Iris pigment epithelial cell (primary cell): ENCODE results near the gene KATNAL2.
"Not testable (repeated sequence)": the region's sequence is repeated elsewhere in the genome, so short reads cannot be mapped to it uniquely, and the experiment has no call there.

Source experiments
- DNase-seq: peaks from one replicate; pipeline ENCODE4 v3.0.0-alpha.2; 2011; ENCODE audit warnings: low read depth

KATNAL2 gene

DNA sequence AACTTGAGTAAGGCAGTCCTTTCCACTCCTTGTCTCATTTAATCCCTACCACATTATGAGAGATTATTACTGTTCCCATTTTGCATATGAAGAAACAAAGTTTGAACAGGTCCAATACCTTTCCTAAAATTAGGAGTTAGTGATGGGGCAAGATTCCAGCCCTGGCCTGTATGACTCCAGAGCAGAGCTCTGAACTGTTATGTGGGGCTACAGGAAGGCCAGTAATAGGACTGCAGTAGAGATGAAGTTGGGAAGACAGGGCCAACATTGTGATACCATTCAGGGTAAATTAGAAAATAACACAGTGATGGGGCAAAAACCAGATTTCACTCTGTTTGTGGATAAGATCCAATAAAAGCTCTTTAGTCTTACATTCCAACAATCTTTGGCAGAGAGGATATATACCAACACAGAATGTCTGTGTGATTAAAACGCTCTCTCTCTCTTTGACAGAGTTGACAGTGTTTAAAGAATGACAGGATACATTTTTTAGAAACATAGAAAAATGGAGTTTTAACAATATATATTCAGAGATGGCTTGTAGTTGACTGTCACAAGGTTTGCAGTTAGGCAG lies 22.7 kb downstream of the KATNAL2 start:
- peak; percentile 1 for DNase-seq

DNA sequence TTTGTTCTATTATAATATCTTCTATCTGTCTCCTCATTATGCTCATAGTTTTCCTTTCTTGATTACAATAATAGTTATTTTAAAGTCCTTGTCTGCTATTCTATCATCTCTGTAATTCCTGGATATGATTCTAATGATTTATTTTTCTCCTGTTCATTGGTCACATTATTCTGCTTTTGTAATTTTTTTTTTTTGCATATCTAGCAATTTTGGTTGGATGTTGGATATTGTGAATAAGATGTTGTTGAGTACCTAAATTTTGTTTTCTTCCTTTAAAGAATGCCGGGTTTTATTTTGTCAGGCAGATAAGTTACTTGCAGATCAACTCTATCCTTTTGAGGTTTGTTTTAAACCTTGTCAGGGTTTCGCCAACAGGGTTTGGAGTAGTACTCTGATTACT lies 25.2 kb downstream of the KATNAL2 start:
- DNase-seq: no peak

DNA sequence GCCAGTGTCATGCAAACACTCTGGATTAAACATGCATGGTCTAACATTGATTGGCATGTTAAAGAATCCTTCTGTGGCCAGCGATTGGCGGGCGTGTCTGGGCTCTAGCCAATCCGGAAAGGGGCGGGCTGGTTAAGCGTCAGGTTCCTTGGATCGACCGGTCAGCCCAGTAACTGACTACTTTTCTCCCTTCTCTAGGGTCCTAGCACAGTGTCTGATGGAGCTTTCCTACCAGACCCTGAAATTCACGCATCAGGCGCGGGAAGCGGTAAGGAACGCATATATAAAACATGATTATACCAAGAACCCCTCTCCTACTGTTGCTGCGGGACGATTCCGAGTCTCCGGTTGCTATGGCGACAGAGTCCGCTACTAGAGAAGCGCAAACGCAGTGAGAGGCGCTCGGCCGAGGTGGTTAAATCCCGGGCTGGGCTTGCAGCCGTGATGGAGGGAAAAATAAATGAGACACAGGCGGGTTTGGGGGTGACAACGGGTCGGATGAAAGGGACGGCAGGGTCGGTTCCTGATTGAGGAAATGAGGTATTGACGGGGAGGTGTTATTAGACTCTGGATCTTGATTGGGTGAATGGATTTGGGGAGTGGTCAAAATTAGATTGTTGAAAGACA lies 29.4 kb downstream of the KATNAL2 start:
- DNase-seq: peak; percentile 95

DNA sequence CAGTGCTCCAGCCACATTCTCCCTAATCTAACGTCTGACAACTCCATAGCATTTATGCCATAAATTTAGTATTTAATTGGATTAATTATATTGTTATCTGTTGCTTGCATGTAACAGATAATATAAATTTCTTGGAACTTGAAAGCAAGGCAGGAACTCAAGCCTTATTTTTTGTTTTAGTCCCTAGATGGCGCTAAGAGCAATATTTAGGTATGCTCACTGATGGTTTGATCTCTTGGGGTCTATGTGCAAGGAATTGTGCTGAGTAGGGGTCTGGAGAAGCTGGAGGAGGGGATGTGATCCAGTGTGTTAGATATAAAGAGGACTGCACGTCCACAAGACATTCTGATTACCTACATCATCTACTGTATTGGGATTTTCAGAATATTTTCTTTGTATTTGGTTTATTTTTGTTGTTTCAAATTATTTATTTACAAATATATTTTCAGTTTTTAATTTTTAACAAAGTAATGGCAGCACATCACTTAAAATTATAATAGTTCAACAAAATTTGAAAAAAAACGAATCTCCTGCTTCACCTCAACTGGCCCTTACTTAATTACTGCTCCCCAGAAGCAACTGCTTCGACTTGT lies 32.8 kb downstream of the KATNAL2 start:
- DNase-seq: peak; percentile 28

- DNase-seq: no peak
These were observed 35.8 kb downstream of the KATNAL2 start for GRCh38 chr18:46953195-46953594.

DNA sequence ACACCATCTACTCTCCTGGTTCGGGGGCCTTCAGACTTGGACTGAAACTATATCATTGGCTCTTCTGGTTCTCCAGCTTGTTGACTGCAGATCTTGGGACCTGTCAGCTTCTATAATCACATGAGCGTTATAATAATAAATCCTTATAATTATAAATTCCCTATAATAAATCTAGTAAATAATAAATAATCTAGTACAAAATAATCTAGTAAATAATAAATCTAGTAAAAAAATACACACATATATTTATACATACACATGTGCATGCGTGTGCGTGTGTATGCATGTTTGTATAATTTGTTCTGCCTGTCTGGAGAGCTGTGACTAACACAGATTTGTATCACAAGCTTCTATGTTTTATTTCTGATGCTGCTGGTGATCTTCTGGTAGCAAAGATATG lies 40.8 kb downstream of the KATNAL2 start:
- no peak for DNase-seq

DNA sequence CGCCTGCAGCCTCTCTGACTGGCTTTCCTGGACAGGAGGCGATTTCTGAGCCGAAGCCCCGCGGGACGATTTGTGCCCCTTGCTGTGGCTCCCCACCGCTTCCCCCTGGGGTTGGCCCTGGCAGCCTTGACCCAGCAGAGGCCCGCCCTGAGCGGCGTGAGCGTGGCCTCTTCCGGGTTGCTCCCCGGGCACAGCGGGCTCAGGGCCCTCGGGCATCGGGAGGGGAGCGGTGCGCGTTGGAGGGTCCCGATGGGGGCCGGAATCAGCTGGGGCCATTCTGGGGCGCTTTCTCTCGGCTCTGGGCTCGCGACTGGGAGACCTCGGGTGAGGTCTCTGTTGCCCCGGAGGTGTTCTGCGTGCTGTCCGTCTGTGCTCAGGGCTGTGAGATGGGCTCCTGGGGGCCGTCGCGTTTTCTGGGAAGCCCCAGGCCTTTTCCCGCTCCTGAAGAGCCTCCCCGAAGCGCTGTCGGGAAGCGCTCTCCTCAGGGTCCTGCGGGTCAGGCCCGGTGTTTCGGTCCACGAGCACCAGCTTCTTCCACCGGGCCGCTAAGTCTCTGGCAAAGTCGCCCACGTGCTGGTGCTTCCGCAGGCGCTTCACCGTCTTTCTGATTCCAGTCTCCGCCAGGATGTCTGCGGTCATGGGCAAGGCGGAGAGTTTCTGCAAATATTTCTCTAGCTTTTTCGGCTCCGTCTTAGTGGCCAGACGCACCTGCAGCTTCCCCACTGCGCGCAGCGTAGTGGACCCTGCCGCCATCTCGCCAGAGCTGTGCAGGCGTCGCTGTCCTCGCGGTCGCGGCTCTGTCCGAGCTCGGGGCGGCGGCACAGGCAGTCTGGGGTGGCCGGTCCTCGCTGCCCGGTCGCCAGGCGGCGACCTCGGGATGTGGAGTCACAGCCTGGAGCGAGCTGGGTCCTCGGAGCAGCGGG lies 46.5 kb downstream of the KATNAL2 start:
- DNase-seq: not testable (repeated sequence)

DNA sequence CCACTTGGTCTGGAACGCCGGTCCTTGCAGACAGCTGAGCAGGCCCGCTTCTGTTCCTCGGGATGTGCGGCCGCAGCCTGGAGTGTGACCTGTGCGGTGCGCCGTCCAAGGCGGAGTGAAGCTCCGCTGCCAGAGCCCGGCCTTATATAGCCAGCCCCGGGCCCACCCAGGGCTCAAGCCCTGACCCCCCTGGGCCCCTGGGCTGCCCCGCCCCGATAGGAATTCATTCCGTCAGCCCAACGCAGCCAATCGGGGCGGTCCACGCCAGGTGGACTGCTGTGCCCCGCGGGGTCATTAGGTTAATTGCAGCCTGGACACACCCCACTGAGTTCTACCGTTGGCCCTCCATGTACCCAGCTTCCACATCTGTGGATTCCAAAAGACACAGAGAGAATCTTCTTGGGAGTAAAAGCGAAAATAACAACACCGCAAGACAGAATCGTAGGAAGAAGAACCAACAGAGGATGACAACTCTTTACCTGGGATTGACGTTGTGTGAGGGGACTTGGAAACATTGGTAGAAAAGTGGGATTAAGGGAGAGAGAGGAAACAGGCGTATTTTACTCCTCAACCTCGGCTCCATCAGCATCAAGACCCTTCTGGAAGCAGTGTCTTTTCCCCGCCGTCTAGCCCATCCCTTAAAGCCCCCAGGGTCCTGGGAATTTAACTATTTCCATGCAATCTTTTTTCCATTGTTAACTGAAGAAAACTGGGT lies 47.3 kb downstream of the KATNAL2 start:
- DNase-seq: not testable (repeated sequence)

- not testable (repeated sequence) for DNase-seq
These were observed 48.9 kb downstream of the KATNAL2 start for GRCh38 chr18:46966266-46966665.

DNA sequence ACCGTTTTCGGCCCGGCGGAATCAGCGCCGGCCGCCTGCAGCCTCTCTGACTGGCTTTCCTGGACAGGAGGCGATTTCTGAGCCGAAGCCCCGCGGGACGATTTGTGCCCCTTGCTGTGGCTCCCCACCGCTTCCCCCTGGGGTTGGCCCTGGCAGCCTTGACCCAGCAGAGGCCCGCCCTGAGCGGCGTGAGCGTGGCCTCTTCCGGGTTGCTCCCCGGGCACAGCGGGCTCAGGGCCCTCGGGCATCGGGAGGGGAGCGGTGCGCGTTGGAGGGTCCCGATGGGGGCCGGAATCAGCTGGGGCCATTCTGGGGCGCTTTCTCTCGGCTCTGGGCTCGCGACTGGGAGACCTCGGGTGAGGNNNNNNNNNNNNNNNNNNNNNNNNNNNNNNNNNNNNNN lies 52.1 kb downstream of the KATNAL2 start:
- not testable (repeated sequence) for DNase-seq

DNA sequence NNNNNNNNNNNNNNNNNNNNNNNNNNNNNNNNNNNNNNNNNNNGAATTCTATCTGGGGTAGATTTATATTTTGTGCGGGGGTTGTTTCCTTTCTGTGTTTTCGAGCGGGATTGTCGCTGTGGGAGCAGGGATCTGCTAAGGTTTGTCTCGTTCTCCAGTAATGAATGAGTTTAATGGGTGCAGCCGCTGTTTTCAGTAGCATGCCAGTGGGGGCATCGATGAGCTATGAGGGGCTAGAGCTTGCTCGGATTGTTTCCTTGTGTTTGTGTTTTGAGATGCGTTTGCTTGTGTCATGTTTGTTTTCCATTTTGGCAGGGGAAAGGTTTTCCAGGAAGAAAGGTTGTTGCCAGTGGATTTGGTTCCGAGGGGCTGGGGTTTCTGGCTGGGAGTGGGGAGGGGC lies 102.5 kb downstream of the KATNAL2 start:
- DNase-seq: not testable (repeated sequence)

DNA sequence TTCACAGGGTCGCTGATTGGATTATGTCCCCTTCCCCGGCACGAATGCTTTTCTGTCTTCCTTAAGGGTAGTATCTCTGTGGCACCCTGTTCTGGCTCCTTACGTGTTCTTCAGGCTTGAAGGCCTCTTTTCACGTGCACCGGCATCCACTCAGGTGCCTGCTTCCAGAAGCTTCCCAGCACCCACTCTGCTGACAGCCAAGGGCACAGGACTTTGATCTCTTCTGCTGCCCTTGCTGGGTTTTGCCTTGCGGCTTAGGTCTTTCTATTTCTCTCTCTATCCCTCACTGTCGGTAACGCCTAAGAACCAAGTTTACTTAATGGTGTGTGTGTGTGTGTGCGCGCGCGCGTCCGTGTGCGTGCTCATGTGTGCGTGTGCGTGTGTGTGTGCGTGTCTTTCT lies 103.4 kb downstream of the KATNAL2 start:
- DNase-seq: not testable (repeated sequence)

- not testable (repeated sequence) for DNase-seq
These were observed 105.4 kb downstream of the KATNAL2 start for GRCh38 chr18:47022821-47023220.

GRCh38 chr18:47023769-47024465 lies 106.5 kb downstream of the KATNAL2 start:
- DNase-seq: not testable (repeated sequence)

GRCh38 chr18:47025557-47026174 lies 108.3 kb downstream of the KATNAL2 start:
- not testable (repeated sequence) for DNase-seq

- DNase-seq: not testable (repeated sequence)
These were observed 111.3 kb downstream of the KATNAL2 start for GRCh38 chr18:47028738-47029137.

GRCh38 chr18:47029684-47030353 lies 112.4 kb downstream of the KATNAL2 start:
- not testable (repeated sequence) for DNase-seq

- not testable (repeated sequence) for DNase-seq
These were observed 113.5 kb downstream of the KATNAL2 start for GRCh38 chr18:47030887-47031286.

DNA sequence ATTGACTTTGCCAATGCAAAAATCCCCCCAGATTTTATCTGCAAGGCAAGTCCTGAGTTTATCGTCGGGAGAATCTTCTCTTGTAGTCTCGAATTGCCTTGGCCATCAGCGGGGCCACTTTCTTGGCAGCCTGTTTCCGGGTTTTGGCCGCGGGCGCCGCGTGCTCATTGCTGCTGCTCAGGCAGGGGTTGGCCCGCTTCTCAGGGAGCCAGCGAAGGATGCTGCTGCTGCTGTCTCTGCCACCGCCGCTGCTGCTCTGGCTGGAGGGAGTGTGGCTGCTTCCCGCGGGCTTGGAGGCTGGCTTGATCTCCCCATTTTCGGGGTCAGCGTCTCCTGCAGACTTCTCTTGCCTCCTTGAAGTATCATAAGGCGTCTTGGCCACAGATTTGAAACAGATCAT lies 115.5 kb downstream of the KATNAL2 start:
- DNase-seq: no peak

- not testable (repeated sequence) for DNase-seq
These were observed 117.2 kb downstream of the KATNAL2 start for GRCh38 chr18:47034591-47034990.
